Measurements from ENCODE around the gene FHIT. TPM values are rescaled to one million over a fixed set of nuclear protein-coding genes. Genes with fewer than 3 reads are reported as not detected.

Gene FHIT
- polyA plus RNA-seq, 1 donor: 35.8 TPM

DNA sequence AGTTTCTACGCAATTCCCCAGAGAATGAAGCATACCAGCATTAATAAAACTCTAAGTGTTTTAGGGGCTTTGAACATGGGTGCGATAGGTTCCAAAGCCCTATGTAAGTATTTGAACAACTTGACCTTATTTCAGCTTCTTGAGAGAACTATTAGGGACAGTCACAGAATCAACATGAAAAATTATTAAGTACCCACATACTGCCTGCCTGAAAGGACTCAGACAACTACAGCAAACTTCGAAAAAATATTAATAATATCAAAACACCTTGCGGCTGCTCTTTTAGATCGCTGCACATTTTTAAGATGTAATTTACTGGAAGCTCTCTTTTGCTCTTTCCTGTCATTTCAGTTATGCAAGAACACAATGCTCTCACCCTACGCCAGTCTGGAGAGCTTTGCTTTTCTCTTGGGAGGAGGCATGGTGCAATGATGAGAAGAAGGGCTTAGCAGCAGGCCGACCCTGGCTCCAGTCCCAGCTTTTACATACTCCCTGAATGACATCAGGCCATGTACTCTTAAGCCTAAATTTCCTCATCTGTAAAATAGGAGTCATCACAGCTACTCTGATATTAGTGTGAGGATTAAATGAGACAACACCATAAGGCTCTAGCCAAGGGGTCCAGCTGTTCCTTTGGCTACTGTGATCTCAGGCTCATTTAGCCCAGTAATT, 640.7 kb downstream of the FHIT start:
- DNase-seq: peak in 1 of 2 donors; percentile 10
- no peak overlapping the region for H3K4me3 ChIP-seq (ENCODE audit: low read length)
- WGBS (ENCODE audit: insufficient coverage, low lambda C conversion rate): 60% methylated on average over 2 of the region's 7 CpGs
- no peaks in the 10 kb centered on the region for H3K9me3 ChIP-seq (ENCODE audit: control insufficient read depth, low read depth, low read length)
- no peaks in the 10 kb centered on the region for H3K36me3 ChIP-seq (ENCODE audit: control insufficient read depth, insufficient read depth, low read length)
- no peaks in the 10 kb centered on the region for H3K27me3 ChIP-seq (ENCODE audit: control insufficient read depth, insufficient read depth, low read length)
- H3K4me1 ChIP-seq (ENCODE audit: control insufficient read depth, insufficient read depth, low read length): no peaks in the 10 kb centered on the region
- no peak overlapping the region for H3K27ac ChIP-seq (ENCODE audit: low read length)

DNA sequence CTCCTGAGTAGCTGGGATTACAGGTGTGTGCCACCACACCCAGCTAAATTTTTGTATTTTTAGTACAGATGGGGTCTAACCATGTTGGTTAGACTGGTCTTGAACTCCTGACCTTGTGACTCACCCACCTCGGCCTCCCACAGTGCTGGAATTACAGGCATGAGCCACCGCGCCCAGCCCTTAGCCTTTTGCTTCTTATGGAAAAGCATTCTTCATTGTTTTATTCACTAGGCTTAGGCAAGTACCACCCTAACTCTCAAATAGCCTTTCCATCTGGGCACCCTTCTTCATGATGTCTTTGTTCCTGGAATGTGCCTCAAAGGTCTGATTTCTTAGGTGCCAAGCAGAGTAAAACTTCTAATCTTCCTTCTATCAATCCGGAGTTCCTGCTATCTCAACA, 641.8 kb downstream of the FHIT start:
- H3K9me3 ChIP-seq (ENCODE audit: control insufficient read depth, low read depth, low read length): no peaks in the 10 kb centered on the region
- WGBS (ENCODE audit: insufficient coverage, low lambda C conversion rate): no CpG with 5 or more reads among the region's 4 CpGs
- H3K4me1 ChIP-seq (ENCODE audit: control insufficient read depth, insufficient read depth, low read length): no peaks in the 10 kb centered on the region
- H3K36me3 ChIP-seq (ENCODE audit: control insufficient read depth, insufficient read depth, low read length): no peaks in the 10 kb centered on the region
- DNase-seq: no peak
- H3K27me3 ChIP-seq (ENCODE audit: control insufficient read depth, insufficient read depth, low read length): no peaks in the 10 kb centered on the region
- no peak overlapping the region for H3K4me3 ChIP-seq (ENCODE audit: low read length)
- no peak overlapping the region for H3K27ac ChIP-seq (ENCODE audit: low read length)

GRCh38 chr3:60603860-60604259, 647.4 kb downstream of the FHIT start:
- Histone ChIP-seq H3K27me3 (ENCODE audit: control insufficient read depth, insufficient read depth, low read length) (no peaks in the 10 kb centered on the region), H3K36me3 (ENCODE audit: control insufficient read depth, insufficient read depth, low read length) (no peaks in the 10 kb centered on the region), H3K4me1 (ENCODE audit: control insufficient read depth, insufficient read depth, low read length) (no peaks in the 10 kb centered on the region), H3K27ac (ENCODE audit: low read length) (no peak overlapping the region), H3K9me3 (ENCODE audit: control insufficient read depth, low read depth, low read length) (no peaks in the 10 kb centered on the region), H3K4me3 (ENCODE audit: low read length) (no peak overlapping the region)
- WGBS (ENCODE audit: insufficient coverage, low lambda C conversion rate): 100% methylated on average over 2 of the region's 3 CpGs
- DNase-seq: no peak

- Histone ChIP-seq H3K27me3 (ENCODE audit: control insufficient read depth, insufficient read depth, low read length) (no peaks in the 10 kb centered on the region), H3K9me3 (ENCODE audit: control insufficient read depth, low read depth, low read length) (no peaks in the 10 kb centered on the region), H3K36me3 (ENCODE audit: control insufficient read depth, insufficient read depth, low read length) (no peaks in the 10 kb centered on the region), H3K27ac (ENCODE audit: low read length) (no peak overlapping the region), H3K4me3 (ENCODE audit: low read length) (no peak overlapping the region), H3K4me1 (ENCODE audit: control insufficient read depth, insufficient read depth, low read length) (no peaks in the 10 kb centered on the region)
- no peak for DNase-seq
- no CpG with 5 or more reads among the region's 4 CpGs for WGBS (ENCODE audit: insufficient coverage, low lambda C conversion rate)
These were observed 650.4 kb downstream of the FHIT start for GRCh38 chr3:60600848-60601247.

- H3K9me3 ChIP-seq (ENCODE audit: control insufficient read depth, low read depth, low read length): no peaks in the 10 kb centered on the region
- DNase-seq: no peak
- H3K36me3 ChIP-seq (ENCODE audit: control insufficient read depth, insufficient read depth, low read length): no peaks in the 10 kb centered on the region
- no peaks in the 10 kb centered on the region for H3K4me1 ChIP-seq (ENCODE audit: control insufficient read depth, insufficient read depth, low read length)
- no peaks in the 10 kb centered on the region for H3K27me3 ChIP-seq (ENCODE audit: control insufficient read depth, insufficient read depth, low read length)
- no CpG with 5 or more reads among the region's 1 CpG for WGBS (ENCODE audit: insufficient coverage, low lambda C conversion rate)
- no peak overlapping the region for H3K4me3 ChIP-seq (ENCODE audit: low read length)
- H3K27ac ChIP-seq (ENCODE audit: low read length): no peak overlapping the region
These were observed 651.7 kb downstream of the FHIT start for GRCh38 chr3:60599586-60599985.

- H3K36me3 ChIP-seq (ENCODE audit: control insufficient read depth, insufficient read depth, low read length): no peaks in the 10 kb centered on the region
- H3K4me3 ChIP-seq (ENCODE audit: low read length): no peak overlapping the region
- no peak overlapping the region for H3K27ac ChIP-seq (ENCODE audit: low read length)
- no peaks in the 10 kb centered on the region for H3K9me3 ChIP-seq (ENCODE audit: control insufficient read depth, low read depth, low read length)
- H3K27me3 ChIP-seq (ENCODE audit: control insufficient read depth, insufficient read depth, low read length): no peaks in the 10 kb centered on the region
- WGBS (ENCODE audit: insufficient coverage, low lambda C conversion rate): no CpG with 5 or more reads among the region's 2 CpGs
- H3K4me1 ChIP-seq (ENCODE audit: control insufficient read depth, insufficient read depth, low read length): no peaks in the 10 kb centered on the region
- no peak for DNase-seq
These were observed 652.6 kb downstream of the FHIT start for GRCh38 chr3:60598671-60599070.

DNA sequence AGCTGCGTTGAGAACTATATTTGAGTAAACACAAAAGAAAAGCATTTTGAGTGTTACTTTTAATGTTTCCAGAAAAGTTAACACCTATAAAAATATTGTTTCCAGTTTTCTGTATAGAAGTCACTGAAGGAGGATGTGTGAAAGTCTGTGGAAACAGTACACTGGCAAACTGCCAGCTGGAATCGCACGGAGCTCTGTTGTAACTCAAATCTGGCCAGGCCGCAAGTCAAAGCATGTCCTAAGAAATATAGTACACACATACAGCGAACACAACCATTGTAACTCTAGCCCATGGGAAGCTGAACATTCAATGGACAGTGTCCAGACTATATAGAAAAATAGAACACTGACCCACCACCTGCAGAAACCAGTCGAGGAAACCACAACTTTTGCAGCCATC, 657.2 kb downstream of the FHIT start:
- no peaks in the 10 kb centered on the region for H3K4me1 ChIP-seq (ENCODE audit: control insufficient read depth, insufficient read depth, low read length)
- peak; percentile 16 to 25 for DNase-seq

GRCh38 chr3:60591267-60591666, 660.0 kb downstream of the FHIT start:
- DNase-seq: no peak
- Histone ChIP-seq H3K9me3 (ENCODE audit: control insufficient read depth, low read depth, low read length) (no peaks in the 10 kb centered on the region), H3K4me1 (ENCODE audit: control insufficient read depth, insufficient read depth, low read length) (no peaks in the 10 kb centered on the region), H3K27me3 (ENCODE audit: control insufficient read depth, insufficient read depth, low read length) (no peaks in the 10 kb centered on the region), H3K4me3 (ENCODE audit: low read length) (no peak overlapping the region), H3K27ac (ENCODE audit: low read length) (no peak overlapping the region), H3K36me3 (ENCODE audit: control insufficient read depth, insufficient read depth, low read length) (no peaks in the 10 kb centered on the region)
- WGBS (ENCODE audit: insufficient coverage, low lambda C conversion rate): no CpG with 5 or more reads among the region's 2 CpGs

More for the DNA sequence above, 657.2 kb downstream of the FHIT start:
- H3K4me3 ChIP-seq (ENCODE audit: low read length): no peak overlapping the region
- H3K27ac ChIP-seq (ENCODE audit: low read length): no peak overlapping the region
- no CpG with 5 or more reads among the region's 6 CpGs for WGBS (ENCODE audit: insufficient coverage, low lambda C conversion rate)
- H3K27me3 ChIP-seq (ENCODE audit: control insufficient read depth, insufficient read depth, low read length): no peaks in the 10 kb centered on the region
- no peaks in the 10 kb centered on the region for H3K9me3 ChIP-seq (ENCODE audit: control insufficient read depth, low read depth, low read length)
- H3K36me3 ChIP-seq (ENCODE audit: control insufficient read depth, insufficient read depth, low read length): no peaks in the 10 kb centered on the region

DNA sequence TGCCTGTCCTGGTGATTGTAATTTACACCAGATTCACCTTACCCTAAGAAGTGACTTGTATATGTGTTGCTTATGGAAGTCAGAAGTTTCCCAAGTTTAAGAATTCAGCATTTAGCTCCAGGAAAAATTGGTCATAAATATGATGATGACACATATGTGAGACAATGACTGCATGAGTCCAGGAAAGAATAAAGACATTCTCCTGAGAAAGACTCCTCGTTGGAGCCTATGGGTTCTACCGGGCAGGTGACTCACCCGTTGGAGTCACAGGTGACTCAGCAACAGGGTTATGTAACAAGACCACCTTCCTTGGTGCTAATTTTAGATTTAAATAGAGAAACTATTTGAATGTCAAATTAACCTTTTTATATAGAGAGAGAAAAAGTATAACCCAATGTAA, 662.4 kb downstream of the FHIT start:
- Histone ChIP-seq H3K4me3 (ENCODE audit: low read length) (no peak overlapping the region), H3K27me3 (ENCODE audit: control insufficient read depth, insufficient read depth, low read length) (no peaks in the 10 kb centered on the region), H3K36me3 (ENCODE audit: control insufficient read depth, insufficient read depth, low read length) (no peaks in the 10 kb centered on the region), H3K27ac (ENCODE audit: low read length) (no peak overlapping the region), H3K9me3 (ENCODE audit: control insufficient read depth, low read depth, low read length) (no peaks in the 10 kb centered on the region), H3K4me1 (ENCODE audit: control insufficient read depth, insufficient read depth, low read length) (no peaks in the 10 kb centered on the region)
- no peak for DNase-seq
- 60% methylated on average over 1 of the region's 3 CpGs for WGBS (ENCODE audit: insufficient coverage, low lambda C conversion rate)

DNA sequence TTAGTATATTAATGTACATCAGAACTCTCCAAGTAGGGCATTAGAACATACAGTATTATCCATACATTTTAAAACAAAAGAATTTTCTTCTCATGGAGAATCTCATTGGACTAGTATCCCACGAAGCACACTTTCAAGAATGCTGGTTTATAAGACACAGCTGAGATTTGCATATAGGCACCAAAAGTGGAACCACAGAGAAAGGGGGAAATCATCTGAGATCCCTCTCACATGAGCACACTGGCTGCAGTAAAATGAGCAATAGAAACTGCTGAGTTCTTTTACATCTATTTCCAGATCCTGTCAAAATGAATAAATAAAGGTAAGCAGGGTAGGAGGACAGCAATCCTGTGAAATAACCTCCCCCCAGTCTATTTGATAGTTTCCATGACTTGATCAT, 665.3 kb downstream of the FHIT start:
- no peaks in the 10 kb centered on the region for H3K27me3 ChIP-seq (ENCODE audit: control insufficient read depth, insufficient read depth, low read length)
- H3K27ac ChIP-seq (ENCODE audit: low read length): no peak overlapping the region
- H3K9me3 ChIP-seq (ENCODE audit: control insufficient read depth, low read depth, low read length): no peaks in the 10 kb centered on the region
- H3K4me3 ChIP-seq (ENCODE audit: low read length): no peak overlapping the region
- no peaks in the 10 kb centered on the region for H3K4me1 ChIP-seq (ENCODE audit: control insufficient read depth, insufficient read depth, low read length)
- 0% methylated on average over 1 of the region's 1 CpG for WGBS (ENCODE audit: insufficient coverage, low lambda C conversion rate)
- H3K36me3 ChIP-seq (ENCODE audit: control insufficient read depth, insufficient read depth, low read length): no peaks in the 10 kb centered on the region
- no peak for DNase-seq

- no peak for DNase-seq
- no peaks in the 10 kb centered on the region for H3K9me3 ChIP-seq (ENCODE audit: control insufficient read depth, low read depth, low read length)
- WGBS (ENCODE audit: insufficient coverage, low lambda C conversion rate): no CpG with 5 or more reads among the region's 2 CpGs
- H3K36me3 ChIP-seq (ENCODE audit: control insufficient read depth, insufficient read depth, low read length): no peaks in the 10 kb centered on the region
- H3K27ac ChIP-seq (ENCODE audit: low read length): no peak overlapping the region
- no peak overlapping the region for H3K4me3 ChIP-seq (ENCODE audit: low read length)
- no peaks in the 10 kb centered on the region for H3K4me1 ChIP-seq (ENCODE audit: control insufficient read depth, insufficient read depth, low read length)
- no peaks in the 10 kb centered on the region for H3K27me3 ChIP-seq (ENCODE audit: control insufficient read depth, insufficient read depth, low read length)
These were observed 667.0 kb downstream of the FHIT start for GRCh38 chr3:60584250-60584649.

All from large intestine (tissue), 3 donors.